GM23338 (cell line): Measurements from ENCODE around the gene TACC3. TPM values are rescaled to one million over a fixed set of nuclear protein-coding genes. Genes with fewer than 3 reads are reported as not detected.

Source experiments
- CTCF ChIP-seq, 2 experiments: fragments of 200-600 bp in 1 of 2; sonication (generic) in 1 of 2; conservative IDR thresholded peaks; 2 replicates each; pipeline versions ENCODE4 v1.5.1 to v1.6.1; 2016 to 2017; ENCODE audit warnings: antibody characterized with exemption in 2 of 2, low read depth in 2 of 2, mild to moderate bottlenecking in 2 of 2, moderate library complexity in 1 of 2
- EZH2phosphoT487 ChIP-seq: fragments of 200-600 bp; sonication (generic); IDR thresholded peaks from one replicate; pipeline ENCODE4 v1.8.1; 2018; ENCODE audit warnings: antibody characterized with exemption; ENCODE audit not compliant: unreplicated experiment
- JUNB ChIP-seq: IDR thresholded peaks from one replicate; pipeline ENCODE4 v1.6.1; 2016; ENCODE audit warnings: antibody characterized with exemption; ENCODE audit not compliant: unreplicated experiment
- POLR2AphosphoS5 ChIP-seq: IDR thresholded peaks from 2 replicates; pipeline ENCODE4 v1.6.1; 2016; ENCODE audit warnings: antibody characterized with exemption, low read depth
- ZNF331 ChIP-seq: fragments of 250-450 bp; sonication (Bioruptor Pico); IDR thresholded peaks from 2 replicates; pipeline ENCODE4 v1.5.0; 2020; ENCODE audit warnings: low read depth, mild to moderate bottlenecking, moderate library complexity
- polyA plus RNA-seq: library from polyadenylated mRNA; unstranded; fragments of >200 nt; fragmentation: Nextera tagmentation; extraction: Ambion mirVana; gene quantifications from 2 replicates; pipeline ENCODE4 v1.2.1, GENCODE V29; 2016
- total RNA-seq: library from RNA; depleted of rRNA; stranded (reverse); fragments of >200 nt; shearing (Covaris generic); gene quantifications from 2 replicates; pipeline ENCODE4 v1.2.3, GENCODE V29; 2014
- TF ChIP-seq, protein P1 (sequence below): fragments of 250-450 bp; sonication (Bioruptor Pico); IDR thresholded peaks from 2 replicates; pipeline ENCODE4 v1.5.0; 2020; ENCODE audit warnings: mild to moderate bottlenecking, moderate library complexity
- TF ChIP-seq, protein P2 (sequence below): IDR thresholded peaks from 2 replicates; pipeline ENCODE4 v1.6.1; 2016; ENCODE audit warnings: antibody characterized with exemption

Gene TACC3
- total and polyA plus RNA-seq, 2 experiments from 2014 or later: 120 TPM

DNA sequence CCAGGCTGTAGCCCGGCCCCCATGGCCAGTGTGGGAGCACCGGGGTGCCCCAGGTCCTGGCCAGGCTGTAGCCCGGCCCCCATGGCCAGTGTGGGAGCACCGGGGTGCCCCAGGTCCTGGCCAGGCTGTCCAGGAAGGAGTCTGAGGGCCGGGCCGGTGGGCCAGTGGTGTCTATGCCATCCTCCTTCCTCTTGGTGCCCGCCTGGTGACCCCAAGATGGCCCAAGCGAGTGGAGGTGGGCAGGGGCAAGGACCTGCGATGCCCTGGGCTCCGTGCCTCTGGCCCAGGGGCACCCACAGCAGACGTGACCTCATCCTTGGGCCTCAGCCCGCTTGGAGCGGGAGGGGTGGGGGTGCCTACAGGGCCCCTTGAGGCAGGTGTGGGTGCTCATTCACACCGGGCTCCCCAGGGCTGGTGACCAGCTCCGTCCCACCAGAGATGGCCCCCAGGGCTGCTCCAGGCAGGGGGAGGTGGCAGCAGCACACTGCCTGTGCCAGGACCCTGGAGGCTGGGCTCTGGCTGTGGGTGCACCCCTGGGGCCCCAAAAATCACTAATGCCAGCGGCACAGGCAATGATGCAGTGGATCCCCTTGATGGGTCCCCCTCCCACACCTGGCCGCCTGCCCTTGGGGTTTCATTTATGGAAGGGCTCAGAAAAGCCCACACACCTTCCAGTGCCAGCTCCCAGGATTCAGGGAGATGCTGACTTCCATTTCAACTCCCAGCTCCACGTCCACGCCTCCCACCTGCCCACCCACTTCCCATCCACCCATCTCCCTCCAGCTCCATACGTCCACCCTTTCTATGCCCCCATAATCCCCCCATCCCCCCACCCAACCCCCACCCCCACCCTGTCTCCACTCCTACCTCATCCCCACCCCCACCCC is 35.8 kb downstream of the TACC3 start (continued):
- TF ChIP-seq, protein P1, sequence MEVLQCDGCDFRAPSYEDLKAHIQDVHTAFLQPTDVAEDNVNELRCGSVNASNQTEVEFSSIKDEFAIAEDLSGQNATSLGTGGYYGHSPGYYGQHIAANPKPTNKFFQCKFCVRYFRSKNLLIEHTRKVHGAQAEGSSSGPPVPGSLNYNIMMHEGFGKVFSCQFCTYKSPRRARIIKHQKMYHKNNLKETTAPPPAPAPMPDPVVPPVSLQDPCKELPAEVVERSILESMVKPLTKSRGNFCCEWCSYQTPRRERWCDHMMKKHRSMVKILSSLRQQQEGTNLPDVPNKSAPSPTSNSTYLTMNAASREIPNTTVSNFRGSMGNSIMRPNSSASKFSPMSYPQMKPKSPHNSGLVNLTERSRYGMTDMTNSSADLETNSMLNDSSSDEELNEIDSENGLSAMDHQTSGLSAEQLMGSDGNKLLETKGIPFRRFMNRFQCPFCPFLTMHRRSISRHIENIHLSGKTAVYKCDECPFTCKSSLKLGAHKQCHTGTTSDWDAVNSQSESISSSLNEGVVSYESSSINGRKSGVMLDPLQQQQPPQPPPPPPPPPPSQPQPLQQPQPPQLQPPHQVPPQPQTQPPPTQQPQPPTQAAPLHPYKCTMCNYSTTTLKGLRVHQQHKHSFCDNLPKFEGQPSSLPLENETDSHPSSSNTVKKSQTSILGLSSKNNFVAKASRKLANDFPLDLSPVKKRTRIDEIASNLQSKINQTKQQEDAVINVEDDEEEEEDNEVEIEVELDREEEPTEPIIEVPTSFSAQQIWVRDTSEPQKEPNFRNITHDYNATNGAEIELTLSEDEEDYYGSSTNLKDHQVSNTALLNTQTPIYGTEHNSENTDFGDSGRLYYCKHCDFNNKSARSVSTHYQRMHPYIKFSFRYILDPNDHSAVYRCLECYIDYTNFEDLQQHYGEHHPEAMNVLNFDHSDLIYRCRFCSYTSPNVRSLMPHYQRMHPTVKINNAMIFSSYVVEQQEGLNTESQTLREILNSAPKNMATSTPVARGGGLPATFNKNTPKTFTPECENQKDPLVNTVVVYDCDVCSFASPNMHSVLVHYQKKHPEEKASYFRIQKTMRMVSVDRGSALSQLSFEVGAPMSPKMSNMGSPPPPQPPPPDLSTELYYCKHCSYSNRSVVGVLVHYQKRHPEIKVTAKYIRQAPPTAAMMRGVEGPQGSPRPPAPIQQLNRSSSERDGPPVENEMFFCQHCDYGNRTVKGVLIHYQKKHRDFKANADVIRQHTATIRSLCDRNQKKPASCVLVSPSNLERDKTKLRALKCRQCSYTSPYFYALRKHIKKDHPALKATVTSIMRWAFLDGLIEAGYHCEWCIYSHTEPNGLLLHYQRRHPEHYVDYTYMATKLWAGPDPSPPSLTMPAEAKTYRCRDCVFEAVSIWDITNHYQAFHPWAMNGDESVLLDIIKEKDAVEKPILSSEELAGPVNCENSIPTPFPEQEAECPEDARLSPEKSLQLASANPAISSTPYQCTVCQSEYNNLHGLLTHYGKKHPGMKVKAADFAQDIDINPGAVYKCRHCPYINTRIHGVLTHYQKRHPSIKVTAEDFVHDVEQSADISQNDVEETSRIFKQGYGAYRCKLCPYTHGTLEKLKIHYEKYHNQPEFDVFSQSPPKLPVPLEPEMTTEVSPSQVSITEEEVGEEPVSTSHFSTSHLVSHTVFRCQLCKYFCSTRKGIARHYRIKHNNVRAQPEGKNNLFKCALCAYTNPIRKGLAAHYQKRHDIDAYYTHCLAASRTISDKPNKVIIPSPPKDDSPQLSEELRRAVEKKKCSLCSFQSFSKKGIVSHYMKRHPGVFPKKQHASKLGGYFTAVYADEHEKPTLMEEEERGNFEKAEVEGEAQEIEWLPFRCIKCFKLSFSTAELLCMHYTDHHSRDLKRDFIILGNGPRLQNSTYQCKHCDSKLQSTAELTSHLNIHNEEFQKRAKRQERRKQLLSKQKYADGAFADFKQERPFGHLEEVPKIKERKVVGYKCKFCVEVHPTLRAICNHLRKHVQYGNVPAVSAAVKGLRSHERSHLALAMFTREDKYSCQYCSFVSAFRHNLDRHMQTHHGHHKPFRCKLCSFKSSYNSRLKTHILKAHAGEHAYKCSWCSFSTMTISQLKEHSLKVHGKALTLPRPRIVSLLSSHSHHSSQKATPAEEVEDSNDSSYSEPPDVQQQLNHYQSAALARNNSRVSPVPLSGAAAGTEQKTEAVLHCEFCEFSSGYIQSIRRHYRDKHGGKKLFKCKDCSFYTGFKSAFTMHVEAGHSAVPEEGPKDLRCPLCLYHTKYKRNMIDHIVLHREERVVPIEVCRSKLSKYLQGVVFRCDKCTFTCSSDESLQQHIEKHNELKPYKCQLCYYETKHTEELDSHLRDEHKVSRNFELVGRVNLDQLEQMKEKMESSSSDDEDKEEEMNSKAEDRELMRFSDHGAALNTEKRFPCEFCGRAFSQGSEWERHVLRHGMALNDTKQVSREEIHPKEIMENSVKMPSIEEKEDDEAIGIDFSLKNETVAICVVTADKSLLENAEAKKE (CRISPR knock-in tag): no peak
- no peak for TF ChIP-seq POLR2AphosphoS5
- no peak for TF ChIP-seq ZNF331 (CRISPR knock-in tag)
- TF ChIP-seq JUNB: no peak
- no peak for TF ChIP-seq EZH2phosphoT487
- TF ChIP-seq, protein P2, sequence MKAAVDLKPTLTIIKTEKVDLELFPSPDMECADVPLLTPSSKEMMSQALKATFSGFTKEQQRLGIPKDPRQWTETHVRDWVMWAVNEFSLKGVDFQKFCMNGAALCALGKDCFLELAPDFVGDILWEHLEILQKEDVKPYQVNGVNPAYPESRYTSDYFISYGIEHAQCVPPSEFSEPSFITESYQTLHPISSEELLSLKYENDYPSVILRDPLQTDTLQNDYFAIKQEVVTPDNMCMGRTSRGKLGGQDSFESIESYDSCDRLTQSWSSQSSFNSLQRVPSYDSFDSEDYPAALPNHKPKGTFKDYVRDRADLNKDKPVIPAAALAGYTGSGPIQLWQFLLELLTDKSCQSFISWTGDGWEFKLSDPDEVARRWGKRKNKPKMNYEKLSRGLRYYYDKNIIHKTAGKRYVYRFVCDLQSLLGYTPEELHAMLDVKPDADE: no peak
- no peak for TF ChIP-seq CTCF (conservative IDR thresholded peaks at IDR 0.05; ENCODE audit: low read depth in 2 of 2)
